Stimulated activated CD4-positive, alpha-beta T cell treated with anti-CD3 and anti-CD28 coated beads, TNF-alpha, amount 100 ng/mL, for 4 hours (primary cell): ENCODE results near the gene HRH4.
A peak's percentile ranks its signal among the peaks of the same experiment; 100 is the strongest.

Experiments
- DNase-seq, 3 experiments: peaks; one replicate each; pipeline ENCODE4 v3.0.0-alpha.2; 2020; ENCODE audit warnings: low read depth in 3 of 3

Gene HRH4

GRCh38 chr18:24460388-24460787 is at the start of gene HRH4:
Gene HRH4 (plus strand): TSS chr18:24460637. CDS start chr18:24460729, 92 bp downstream.
- no peak for DNase-seq

- no peak for DNase-seq
These were observed 47.3 kb upstream of the HRH4 start for GRCh38 chr18:24413148-24413547.

GRCh38 chr18:24414349-24415003 is 46.0 kb upstream of the HRH4 start:
- no peak for DNase-seq

GRCh38 chr18:24417480-24417879 is 43.0 kb upstream of the HRH4 start:
- DNase-seq: no peak

GRCh38 chr18:24420551-24420950 is 39.9 kb upstream of the HRH4 start:
- DNase-seq: no peak

GRCh38 chr18:24421831-24422230 is 38.6 kb upstream of the HRH4 start:
- DNase-seq: no peak

- DNase-seq: no peak
These were observed 34.4 kb upstream of the HRH4 start for GRCh38 chr18:24426073-24426397.

- DNase-seq: peak; percentile 65 to 76 (median 68)
These were observed 33.8 kb upstream of the HRH4 start, which contains the start of gene IMPACT for GRCh38 chr18:24426398-24427294. Gene IMPACT (plus strand): TSS chr18:24426670. CDS start chr18:24426757, 87 bp downstream.

GRCh38 chr18:24427484-24427883 is 33.0 kb upstream of the HRH4 start:
- no peak for DNase-seq

- no peak for DNase-seq
These were observed 31.7 kb upstream of the HRH4 start for GRCh38 chr18:24428709-24429108.

- no peak for DNase-seq
These were observed 31.2 kb upstream of the HRH4 start for GRCh38 chr18:24429188-24429587.

GRCh38 chr18:24432618-24433017 is 27.8 kb upstream of the HRH4 start:
- no peak for DNase-seq

GRCh38 chr18:24436939-24437338 is 23.5 kb upstream of the HRH4 start:
- no peak for DNase-seq

- DNase-seq: no peak
These were observed 16.6 kb upstream of the HRH4 start for GRCh38 chr18:24443870-24444269.

- DNase-seq: no peak
These were observed 14.0 kb upstream of the HRH4 start for GRCh38 chr18:24446453-24446852.

GRCh38 chr18:24446953-24447538 is 13.4 kb upstream of the HRH4 start:
- DNase-seq: no peak

- DNase-seq: no peak
These were observed 12.5 kb upstream of the HRH4 start for GRCh38 chr18:24447961-24448360.

GRCh38 chr18:24456549-24456948 is 3.9 kb upstream of the HRH4 start:
- DNase-seq: no peak

GRCh38 chr18:24459772-24460171 is 665 bp upstream of the HRH4 start:
- no peak for DNase-seq

- DNase-seq: no peak
These were observed 1.6 kb downstream of the HRH4 start for GRCh38 chr18:24461996-24462395.

- no peak for DNase-seq
These were observed 2.7 kb downstream of the HRH4 start for GRCh38 chr18:24462838-24463775.

GRCh38 chr18:24465486-24465885 is 5.0 kb downstream of the HRH4 start:
- no peak for DNase-seq
